MCF 10A (cell line): ENCODE results near the gene FLVCR1. TPM values are rescaled to one million over a fixed set of nuclear protein-coding genes. Genes with fewer than 3 reads are reported as not detected.

Experiments
- BruUV-seq: library from RNA; stranded (reverse); fragments of 400-500 nt; replicated peaks from 2 replicates; lab custom pipeline; 2021; lab: Mats Ljungman, UMichigan
- CTCF ChIA-PET: fragments of 300-600 bp; sonication (Branson Sonifier 250); formaldehyde crosslinking; extraction: SDS; loops from one replicate; lab custom pipeline; 2021; ENCODE audit warnings: antibody characterized with exemption, inconsistent platforms; lab: Yijun Ruan, JAX
- POLR2A ChIA-PET: fragments of 300-600, 350-650 bp; sonication (Branson Sonifier 250); formaldehyde crosslinking; extraction: SDS; loops from one replicate; lab custom pipeline; 2020; ENCODE audit warnings: antibody characterized with exemption, inconsistent platforms; lab: Yijun Ruan, JAX
- DNase-seq: peaks from one replicate; pipeline ENCODE4 v3.0.0-alpha.2; 2018; ENCODE audit not compliant: unreplicated experiment
- H3K27ac Mint-ChIP-seq: one replicate; pipeline ENCODE4 v1.8.0; 2022; ENCODE audit warnings: mild to moderate bottlenecking, low read depth, mixed read lengths; ENCODE audit not compliant: unreplicated experiment
- H3K27me3 Mint-ChIP-seq: one replicate; pipeline ENCODE4 v1.8.0; 2022; ENCODE audit warnings: mixed read lengths; ENCODE audit not compliant: insufficient read depth, unreplicated experiment
- H3K36me3 Mint-ChIP-seq: one replicate; pipeline ENCODE4 v1.8.0; 2022; ENCODE audit warnings: mild to moderate bottlenecking, moderate library complexity, mixed read lengths; ENCODE audit not compliant: insufficient read depth, unreplicated experiment
- H3K4me1 Mint-ChIP-seq: one replicate; pipeline ENCODE4 v1.8.0; 2022; ENCODE audit warnings: mixed read lengths; ENCODE audit not compliant: insufficient read depth, unreplicated experiment
- H3K4me3 Mint-ChIP-seq: one replicate; pipeline ENCODE4 v1.8.0; 2022; ENCODE audit warnings: mild to moderate bottlenecking, moderate library complexity, mixed read lengths; ENCODE audit not compliant: unreplicated experiment
- H3K9me3 Mint-ChIP-seq: one replicate; pipeline ENCODE4 v1.8.0; 2022; ENCODE audit warnings: mixed read lengths; ENCODE audit not compliant: unreplicated experiment
- CTCF ChIP-seq: fragments of 200-600 bp; IDR thresholded peaks from one replicate; pipeline ENCODE4 v1.8.0; 2022; ENCODE audit warnings: antibody characterized with exemption, mild to moderate bottlenecking; ENCODE audit not compliant: unreplicated experiment
- intact Hi-C: fragments of 100-400 bp; cut with micrococcal nuclease; formaldehyde crosslinking; loops from 2 replicates; pipeline ENCODE4 v1.14.1; 2022
- total RNA-seq: library from RNA; stranded (reverse); gene quantifications from 2 replicates; pipeline ENCODE4 v1.2.3, GENCODE V29; 2022

FLVCR1 gene
- total RNA-seq, 1 experiment from 2014 or later = 16.5 TPM

GRCh38 chr1:212914789-212915188 is 56.7 kb downstream of the FLVCR1 start:
- ChIA-PET CTCF (interaction anchor here (0.6 kb wide), 1 partner anchor 72 kb away, joined by 3 read pairs; no protein-coding TSS in a partner anchor), POLR2A (no interaction called here)
- H3K4me1 Mint-ChIP-seq = peaks cover 5% of the 10 kb centered on the region
- no peaks in the 10 kb centered on the region for H3K9me3 Mint-ChIP-seq
- H3K27me3 Mint-ChIP-seq = no peaks in the 10 kb centered on the region
- BruUV-seq = no TSS peak
- no peaks in the 10 kb centered on the region for H3K36me3 Mint-ChIP-seq
- H3K4me3 Mint-ChIP-seq = no peak overlapping the region
- intact Hi-C loops = no loop called here
- no peak for DNase-seq
- H3K27ac Mint-ChIP-seq = no peak overlapping the region
- TF ChIP-seq CTCF = no peak

- no peaks in the 10 kb centered on the region for H3K9me3 Mint-ChIP-seq
- H3K27ac Mint-ChIP-seq = no peak overlapping the region
- no peaks in the 10 kb centered on the region for H3K27me3 Mint-ChIP-seq
- no peak overlapping the region for H3K4me3 Mint-ChIP-seq
- intact Hi-C loops = no loop called here
- ChIA-PET POLR2A (no interaction called here), CTCF (interaction anchor here (0.6 to 1.4 kb wide), 7 partner anchors 15 to 526 kb away, joined by 3 to 5 read pairs (median 3); no protein-coding TSS in a partner anchor)
- no TSS peak for BruUV-seq
- H3K4me1 Mint-ChIP-seq = peaks cover 5% of the 10 kb centered on the region
- peak; percentile 23 for TF ChIP-seq CTCF
- peak; percentile 38 for DNase-seq
- H3K36me3 Mint-ChIP-seq = no peaks in the 10 kb centered on the region
These were observed 57.4 kb downstream of the FLVCR1 start for GRCh38 chr1:212915245-212916091.

GRCh38 chr1:212916481-212917133 is 58.5 kb downstream of the FLVCR1 start:
- ChIA-PET CTCF (interaction anchor here (0.6 to 1.4 kb wide), 5 partner anchors 14 to 180 kb away, joined by 3 to 5 read pairs (median 4); no protein-coding TSS in a partner anchor), POLR2A (interaction anchor here (0.6 to 1.1 kb wide), 2 partner anchors 12 to 125 kb away, joined by 3 read pairs; partner anchors contain the start of genes NSL1 and TATDN3)
- Mint-ChIP-seq H3K27me3 (no peaks in the 10 kb centered on the region), H3K4me1 (peaks cover 5% of the 10 kb centered on the region), H3K36me3 (no peaks in the 10 kb centered on the region), H3K9me3 (no peaks in the 10 kb centered on the region), H3K27ac (no peak overlapping the region), H3K4me3 (no peak overlapping the region)
- intact Hi-C loops = no loop called here
- no peak for TF ChIP-seq CTCF
- DNase-seq = no peak
- no TSS peak for BruUV-seq

- no peak overlapping the region for H3K27ac Mint-ChIP-seq
- no TSS peak for BruUV-seq
- H3K36me3 Mint-ChIP-seq = no peaks in the 10 kb centered on the region
- no peak overlapping the region for H3K4me3 Mint-ChIP-seq
- no peak for TF ChIP-seq CTCF
- H3K4me1 Mint-ChIP-seq = peaks cover 5% of the 10 kb centered on the region
- no peak for DNase-seq
- POLR2A ChIA-PET = interaction anchor here (1.1 kb wide), 2 partner anchors 17 to 126 kb away, joined by 3 read pairs; partner anchors contain the start of genes NSL1 and TATDN3
- intact Hi-C loops = no loop called here
- no peaks in the 10 kb centered on the region for H3K9me3 Mint-ChIP-seq
- CTCF ChIA-PET = no interaction called here
- H3K27me3 Mint-ChIP-seq = no peaks in the 10 kb centered on the region
These were observed 59.0 kb downstream of the FLVCR1 start for GRCh38 chr1:212917134-212917485.
